Panc1 (cell line): ENCODE data around the gene INPP5E. TPM values are rescaled to one million over a fixed set of nuclear protein-coding genes. Genes with fewer than 3 reads are reported as not detected.

Experiments
- ATAC-seq: fragments of 200-7000 bp; cut with Tn5 transposase; 2 replicates; pipeline ENCODE4 v1.9.1; 2020; ENCODE audit warnings: mild to moderate bottlenecking, moderate library complexity
- BruUV-seq: library from RNA; stranded (reverse); fragments of 400-500 nt; replicated peaks from 2 replicates; lab custom pipeline; 2021; lab: Mats Ljungman, UMichigan
- CTCF ChIA-PET: fragments of 300-600 bp; sonication (Branson Sonifier 250); formaldehyde crosslinking; loops from one replicate; lab custom pipeline; 2022; ENCODE audit warnings: antibody characterized with exemption; lab: Charles Lee
- POLR2A ChIA-PET: fragments of 300-600 bp; sonication (Branson Sonifier 250); formaldehyde crosslinking; loops from one replicate; lab custom pipeline; 2022; ENCODE audit warnings: antibody characterized with exemption; lab: Charles Lee
- DNase-seq: peaks from one replicate; pipeline ENCODE4 v3.0.0-alpha.2; 2010; ENCODE audit warnings: low read depth, low spot score
- H3K27ac ChIP-seq: 2 replicates; pipeline ENCODE4 v1.5.1; 2011; ENCODE audit warnings: mild to moderate bottlenecking, low read length, inconsistent platforms
- H3K27me3 ChIP-seq: fragments of 200-500 bp; sonication (Bioruptor generic); 2 replicates; pipeline ENCODE4 v1.6.0; 2014; ENCODE audit warnings: low read length, inconsistent platforms; ENCODE audit not compliant: control insufficient read depth, insufficient read depth
- H3K36me3 ChIP-seq: fragments of 200-500 bp; sonication (Bioruptor generic); 2 replicates; pipeline ENCODE4 v1.5.1; 2014; ENCODE audit warnings: inconsistent platforms, mild to moderate bottlenecking, low read length, moderate library complexity; ENCODE audit not compliant: control insufficient read depth, insufficient read depth
- H3K4me1 ChIP-seq: 2 replicates; pipeline ENCODE4 v1.5.1; 2011; ENCODE audit warnings: inconsistent platforms, mild to moderate bottlenecking, low read length, moderate library complexity; ENCODE audit not compliant: control insufficient read depth, insufficient read depth
- H3K4me3 ChIP-seq, 2 experiments: 2 replicates each; pipeline ENCODE4 v1.5.1; 2011 to 2012; ENCODE audit warnings: low read depth in 2 of 2, low read length in 2 of 2, mild to moderate bottlenecking in 2 of 2, inconsistent platforms in 1 of 2, moderate library complexity in 1 of 2
- H3K9me3 ChIP-seq: fragments of 200-500 bp; sonication (Bioruptor generic); 2 replicates; pipeline ENCODE4 v1.5.1; 2014; ENCODE audit warnings: low read depth, mild to moderate bottlenecking, inconsistent platforms, low read length, moderate library complexity; ENCODE audit not compliant: control insufficient read depth, insufficient read depth
- CTCF ChIP-seq: fragments of 450-650 bp; IDR thresholded peaks from 2 replicates; pipeline ENCODE4 v1.5.1; 2017; ENCODE audit warnings: mild to moderate bottlenecking
- POLR2AphosphoS5 ChIP-seq: IDR thresholded peaks from 2 replicates; pipeline ENCODE4 v1.6.1; 2012; ENCODE audit warnings: mild to moderate bottlenecking, low read depth, low read length, moderate library complexity
- REST ChIP-seq, 2 experiments: IDR thresholded peaks; 2 replicates each; pipeline ENCODE4 v1.6.1; 2011 to 2012; ENCODE audit warnings: low read depth in 2 of 2, control low read depth in 1 of 2, low read length in 1 of 2, mild to moderate bottlenecking in 1 of 2, moderate library complexity in 1 of 2; ENCODE audit not compliant: insufficient read depth in 1 of 2
- SIN3A ChIP-seq: IDR thresholded peaks from 2 replicates; pipeline ENCODE4 v1.6.1; 2012; ENCODE audit warnings: low read depth, mild to moderate bottlenecking, low read length, moderate library complexity, borderline replicate concordance; ENCODE audit not compliant: insufficient read depth
- TCF7L2 ChIP-seq: IDR thresholded peaks from 2 replicates; pipeline ENCODE4 v1.6.1; 2011; ENCODE audit warnings: mild to moderate bottlenecking, low read depth, low read length, inconsistent platforms
- in situ Hi-C: cut with HindIII; loops from 2 replicates; pipeline ENCODE4 v1.10.0; 2016; ENCODE audit warnings: low sequenced_read_pairs, low pct_unique_long_range_greater_than_20kb
- intact Hi-C: fragments of 100-400 bp; cut with micrococcal nuclease; formaldehyde crosslinking; loops from one replicate; pipeline ENCODE4 v1.10.0; 2022; ENCODE audit not compliant: unreplicated experiment
- total RNA-seq: library from RNA; stranded (reverse); gene quantifications from one replicate; pipeline ENCODE4 v1.2.1, GENCODE V29; 2021; ENCODE audit not compliant: unreplicated experiment

INPP5E gene
- total RNA-seq, 1 experiment from 2014 or later = 14.1 TPM

- CTCF ChIA-PET = no interaction called here
- H3K27ac ChIP-seq = no peak overlapping the region
Measured at GRCh38 chr9:136456258-136456657, 16.6 kb upstream of the INPP5E start.

More at GRCh38 chr9:136456258-136456657, 16.6 kb upstream of the INPP5E start:
- BruUV-seq = no TSS peak
- in situ Hi-C loops = no loop called here
- Histone ChIP-seq H3K4me1 (no peaks in the 10 kb centered on the region), H3K27me3 (no peaks in the 10 kb centered on the region), H3K4me3 (no peak overlapping the region), H3K9me3 (no peaks in the 10 kb centered on the region), H3K36me3 (peaks cover 5% of the 10 kb centered on the region)
- POLR2A ChIA-PET = no interaction called here
- no peak for DNase-seq
- TF ChIP-seq TCF7L2 (no peak), CTCF (no peak), POLR2AphosphoS5 (no peak), REST (IDR thresholded peaks at IDR 0.05; ENCODE audit: insufficient read depth in 1 of 2, low read depth in 2 of 2, low read length in 1 of 2) (no peak), SIN3A (no peak)
- intact Hi-C loops = no loop called here
- ATAC-seq = no peak
